Measurements from ENCODE around the gene SLC1A2. TPM values are rescaled to one million over a fixed set of nuclear protein-coding genes. Genes with fewer than 3 reads are reported as not detected.

SLC1A2 gene
- total RNA-seq, 4 donors from 2014 or later, result 1.0 to 11.5 (median 5.0) TPM

DNA sequence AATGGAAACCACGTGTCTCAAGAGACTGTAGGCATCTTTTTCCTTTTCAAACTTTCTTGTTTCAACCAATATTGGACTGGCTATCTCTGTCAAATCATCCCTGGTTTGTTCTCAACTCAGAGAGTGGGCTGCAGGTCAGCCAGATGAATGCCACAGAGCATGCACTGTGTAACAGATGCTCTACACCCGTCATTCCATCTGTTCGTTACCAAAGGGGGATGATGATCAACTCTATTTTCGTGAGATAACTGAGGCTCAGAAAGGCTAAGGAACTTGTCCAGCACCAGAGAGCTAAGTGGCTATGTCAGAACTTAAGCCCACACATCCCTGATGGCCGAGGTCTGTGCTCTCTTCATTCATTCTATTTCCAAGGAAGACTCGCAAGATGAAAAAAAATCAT is 42.1 kb downstream of the SLC1A2 start:
- TF ChIP-seq, protein P1, sequence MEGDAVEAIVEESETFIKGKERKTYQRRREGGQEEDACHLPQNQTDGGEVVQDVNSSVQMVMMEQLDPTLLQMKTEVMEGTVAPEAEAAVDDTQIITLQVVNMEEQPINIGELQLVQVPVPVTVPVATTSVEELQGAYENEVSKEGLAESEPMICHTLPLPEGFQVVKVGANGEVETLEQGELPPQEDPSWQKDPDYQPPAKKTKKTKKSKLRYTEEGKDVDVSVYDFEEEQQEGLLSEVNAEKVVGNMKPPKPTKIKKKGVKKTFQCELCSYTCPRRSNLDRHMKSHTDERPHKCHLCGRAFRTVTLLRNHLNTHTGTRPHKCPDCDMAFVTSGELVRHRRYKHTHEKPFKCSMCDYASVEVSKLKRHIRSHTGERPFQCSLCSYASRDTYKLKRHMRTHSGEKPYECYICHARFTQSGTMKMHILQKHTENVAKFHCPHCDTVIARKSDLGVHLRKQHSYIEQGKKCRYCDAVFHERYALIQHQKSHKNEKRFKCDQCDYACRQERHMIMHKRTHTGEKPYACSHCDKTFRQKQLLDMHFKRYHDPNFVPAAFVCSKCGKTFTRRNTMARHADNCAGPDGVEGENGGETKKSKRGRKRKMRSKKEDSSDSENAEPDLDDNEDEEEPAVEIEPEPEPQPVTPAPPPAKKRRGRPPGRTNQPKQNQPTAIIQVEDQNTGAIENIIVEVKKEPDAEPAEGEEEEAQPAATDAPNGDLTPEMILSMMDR (IDR thresholded peaks at IDR 0.05), result no peak
- TF ChIP-seq POLR2A (IDR thresholded peaks at IDR 0.05), result no peak
- H3K9me3 ChIP-seq, result no peaks in the 10 kb centered on the region
- H3K27ac ChIP-seq, result no peak overlapping the region
- no peak for DNase-seq
- H3K4me3 ChIP-seq, result no peak overlapping the region
- intact Hi-C loops (cut with DNase I; ENCODE audit: low total_unique reads), result no loop called here
- no peaks in the 10 kb centered on the region for H3K4me1 ChIP-seq
- no peaks in the 10 kb centered on the region for H3K27me3 ChIP-seq
- H3K36me3 ChIP-seq, result no peaks in the 10 kb centered on the region

DNA sequence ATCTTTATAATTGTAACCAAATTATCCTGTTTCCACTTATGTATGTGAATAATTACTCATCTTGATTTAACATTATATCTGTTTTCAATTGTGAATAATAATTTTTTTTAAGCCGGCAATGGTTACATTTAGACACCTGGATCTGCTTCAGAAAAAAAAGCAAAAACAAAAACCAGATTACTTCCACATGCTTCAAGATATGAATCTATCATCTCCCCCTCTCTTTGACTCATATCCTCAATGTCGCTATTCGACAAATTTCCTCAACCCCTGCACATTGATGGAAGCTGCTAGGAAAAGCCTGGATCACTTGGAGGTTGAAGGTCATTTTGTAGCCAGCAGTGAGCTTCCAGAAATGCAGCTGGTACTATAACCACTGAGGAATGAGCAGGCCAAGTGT is 42.7 kb downstream of the SLC1A2 start:
- Histone ChIP-seq H3K4me1 (no peaks in the 10 kb centered on the region), H3K27me3 (no peaks in the 10 kb centered on the region), H3K4me3 (no peak overlapping the region), H3K36me3 (no peaks in the 10 kb centered on the region), H3K27ac (no peak overlapping the region), H3K9me3 (no peaks in the 10 kb centered on the region)
- no peak for TF ChIP-seq POLR2A (IDR thresholded peaks at IDR 0.05)
- TF ChIP-seq, protein P1 (IDR thresholded peaks at IDR 0.05), result no peak
- intact Hi-C loops (cut with DNase I; ENCODE audit: low total_unique reads), result no loop called here
- no peak for DNase-seq

DNA sequence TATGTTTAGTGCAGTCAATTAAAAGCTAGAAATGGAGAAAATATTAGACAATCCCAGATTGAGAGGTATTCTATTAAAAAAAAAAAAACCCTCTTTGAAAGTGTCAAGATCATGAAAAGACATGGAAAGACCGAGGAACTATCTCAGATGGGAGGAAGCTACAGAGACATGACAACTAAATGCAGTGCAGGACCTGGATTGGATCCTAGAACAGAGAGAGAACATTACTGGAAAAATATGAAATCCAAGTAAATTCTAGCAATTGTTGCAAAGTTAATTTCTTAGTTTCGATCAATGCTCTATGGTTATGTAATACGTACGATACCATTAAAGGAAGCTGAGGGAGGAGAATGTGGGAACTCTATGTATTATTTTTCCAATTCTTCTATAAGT is 43.2 kb downstream of the SLC1A2 start:
- no peak overlapping the region for H3K27ac ChIP-seq
- DNase-seq, result no peak
- H3K27me3 ChIP-seq, result no peaks in the 10 kb centered on the region
- H3K4me3 ChIP-seq, result no peak overlapping the region
- intact Hi-C loops (cut with DNase I; ENCODE audit: low total_unique reads), result no loop called here
- H3K4me1 ChIP-seq, result no peaks in the 10 kb centered on the region
- H3K9me3 ChIP-seq, result no peaks in the 10 kb centered on the region
- no peaks in the 10 kb centered on the region for H3K36me3 ChIP-seq
- TF ChIP-seq, protein P1 (IDR thresholded peaks at IDR 0.05), result no peak

DNA sequence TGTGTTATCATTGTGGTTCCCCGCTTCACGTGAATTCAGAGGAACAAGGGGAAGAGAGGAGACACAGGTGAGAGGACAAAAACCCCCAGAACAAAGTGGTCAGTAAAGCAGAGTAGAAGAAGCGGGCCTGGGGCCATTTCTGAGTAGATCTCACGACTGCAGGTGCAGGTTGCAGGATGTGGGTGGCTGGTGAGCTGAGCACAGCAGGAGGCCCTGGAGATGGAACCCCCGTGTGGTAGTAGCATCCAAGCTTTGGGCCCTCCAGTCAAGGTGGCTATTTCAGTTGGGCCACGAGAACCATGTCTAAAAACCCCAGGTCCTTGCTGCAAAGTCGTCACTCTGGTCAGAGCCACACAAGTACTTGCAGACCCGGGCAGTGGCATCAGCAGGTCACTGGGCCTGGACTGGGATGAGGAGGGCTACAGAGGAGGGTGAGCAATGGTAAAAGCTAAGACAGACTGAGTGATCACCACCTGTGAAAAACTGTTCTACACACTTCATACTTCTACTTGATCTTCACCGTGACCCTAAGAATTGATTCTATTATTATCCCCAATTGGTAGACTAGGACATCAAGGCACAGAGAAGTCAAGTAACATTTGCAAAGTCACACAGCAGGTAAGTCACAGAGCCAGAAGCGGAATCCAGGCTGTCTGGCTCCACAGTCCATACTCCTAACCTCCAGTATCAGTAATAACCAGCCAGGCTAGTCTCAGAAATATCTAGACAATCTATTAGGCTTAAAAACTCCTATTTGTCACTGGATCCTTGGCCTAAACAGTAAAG is 43.8 kb downstream of the SLC1A2 start:
- no peak for TF ChIP-seq POLR2A (IDR thresholded peaks at IDR 0.05)
- TF ChIP-seq, protein P1 (IDR thresholded peaks at IDR 0.05), result no peak
- no peak for DNase-seq
- no peak overlapping the region for H3K4me3 ChIP-seq
- no peaks in the 10 kb centered on the region for H3K27me3 ChIP-seq
- no peaks in the 10 kb centered on the region for H3K9me3 ChIP-seq
- H3K27ac ChIP-seq, result no peak overlapping the region
- H3K36me3 ChIP-seq, result no peaks in the 10 kb centered on the region
- intact Hi-C loops (cut with DNase I; ENCODE audit: low total_unique reads), result no loop called here
- H3K4me1 ChIP-seq, result no peaks in the 10 kb centered on the region

DNA sequence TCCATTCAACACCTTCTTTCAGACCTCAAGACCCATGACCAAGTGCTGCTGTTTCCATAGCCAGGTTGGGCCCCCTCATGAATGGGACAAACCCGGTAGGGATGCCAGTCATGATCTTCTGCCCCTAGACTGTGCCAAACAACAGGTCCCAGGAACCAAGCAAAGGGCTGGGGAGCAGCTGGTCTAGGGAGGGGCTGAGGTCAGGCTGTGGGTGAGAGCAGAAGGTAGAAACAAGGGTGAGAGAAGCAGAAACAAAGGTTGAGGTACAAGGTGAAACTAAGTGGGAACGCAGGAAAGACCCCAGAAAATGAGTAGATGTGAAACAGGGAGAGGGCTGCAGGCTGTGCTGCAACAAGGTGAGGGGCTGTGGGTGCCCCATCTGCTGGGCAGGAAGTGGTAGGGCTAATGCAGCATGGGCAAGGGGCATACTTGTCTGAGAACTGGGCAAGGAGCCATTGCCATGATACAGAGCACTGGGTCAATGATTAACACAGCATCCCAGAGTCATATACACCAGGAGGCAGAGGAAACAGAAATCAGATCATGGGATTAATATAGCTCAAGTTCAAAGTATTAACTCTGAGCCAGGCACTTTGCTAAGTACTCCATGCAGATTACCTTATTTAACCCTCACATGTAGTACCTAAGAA is 45.9 kb downstream of the SLC1A2 start:
- Histone ChIP-seq H3K4me1 (no peaks in the 10 kb centered on the region), H3K4me3 (no peak overlapping the region), H3K36me3 (no peaks in the 10 kb centered on the region), H3K9me3 (no peaks in the 10 kb centered on the region), H3K27me3 (no peaks in the 10 kb centered on the region), H3K27ac (no peak overlapping the region)
- intact Hi-C loops (cut with DNase I; ENCODE audit: low total_unique reads), result no loop called here
- no peak for DNase-seq
- TF ChIP-seq, protein P1 (IDR thresholded peaks at IDR 0.05), result no peak
- TF ChIP-seq POLR2A (IDR thresholded peaks at IDR 0.05), result no peak

Measured in uterus (tissue), 4 donors.